Stimulated activated CD4-positive, alpha-beta T cell treated with anti-CD3 and anti-CD28 coated beads, Interleukin-4, amount 100 ng/mL, for 1 hour (primary cell): ENCODE results near the gene BACH1.
"Not testable (repeated sequence)": the region's sequence is repeated elsewhere in the genome, so short reads cannot be mapped to it uniquely, and the experiment has no call there.

ENCODE experiments used
- DNase-seq: peaks from one replicate; pipeline ENCODE4 v3.0.0-alpha.2; 2020

Gene BACH1

DNA sequence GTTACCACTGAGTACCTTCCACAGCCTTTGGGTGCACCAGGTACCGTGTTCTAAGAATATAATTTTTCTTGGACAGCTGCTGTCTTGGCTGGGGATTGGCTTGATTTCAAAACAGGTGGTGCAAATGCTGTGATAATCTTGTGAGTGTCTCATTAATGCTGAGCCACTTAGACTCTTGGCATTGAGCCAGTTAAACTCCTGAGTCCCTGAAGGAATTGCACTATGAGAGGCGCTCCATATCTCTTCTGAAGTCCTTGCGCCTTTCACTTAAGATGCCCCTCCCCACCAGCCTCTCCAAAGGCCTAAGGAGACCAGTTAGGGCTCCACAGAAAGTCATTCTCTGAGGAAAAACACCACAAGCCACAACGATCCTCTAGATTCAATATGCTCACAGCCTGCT is 51.0 kb downstream of the BACH1 start:
- no peak for DNase-seq

DNA sequence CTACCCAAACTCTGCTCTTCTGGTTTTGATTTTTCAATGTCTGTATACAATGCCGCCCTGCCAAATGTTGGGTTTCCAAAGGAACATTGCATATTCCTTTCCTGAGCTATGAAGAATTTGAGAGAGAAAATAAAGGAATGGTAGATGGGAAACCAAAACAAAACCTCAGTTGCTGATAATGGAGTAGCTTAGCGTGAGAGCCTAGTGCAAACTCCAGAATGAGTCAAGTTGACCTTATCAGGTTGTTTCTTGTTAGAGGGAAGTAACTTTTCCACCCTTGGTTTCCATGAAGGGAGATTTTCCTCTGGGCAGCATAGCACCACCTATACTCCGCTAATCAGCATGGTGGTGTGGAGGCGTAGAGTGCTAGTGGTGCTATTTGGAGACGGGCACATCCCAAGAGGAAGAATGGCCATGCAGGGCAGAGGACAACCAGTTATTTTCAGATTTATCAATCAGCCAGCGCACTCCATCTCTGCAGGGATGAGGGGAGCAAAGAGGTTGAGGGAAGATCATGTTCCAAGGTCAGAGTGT is 51.6 kb downstream of the BACH1 start:
- DNase-seq = no peak

- no peak for DNase-seq
Observed at GRCh38 chr21:29351691-29352090, 53.0 kb downstream of the BACH1 start.

- DNase-seq = not testable (repeated sequence)
Observed at GRCh38 chr21:29355043-29355710, 56.5 kb downstream of the BACH1 start.

GRCh38 chr21:29356291-29356690 is 57.6 kb downstream of the BACH1 start:
- not testable (repeated sequence) for DNase-seq

DNA sequence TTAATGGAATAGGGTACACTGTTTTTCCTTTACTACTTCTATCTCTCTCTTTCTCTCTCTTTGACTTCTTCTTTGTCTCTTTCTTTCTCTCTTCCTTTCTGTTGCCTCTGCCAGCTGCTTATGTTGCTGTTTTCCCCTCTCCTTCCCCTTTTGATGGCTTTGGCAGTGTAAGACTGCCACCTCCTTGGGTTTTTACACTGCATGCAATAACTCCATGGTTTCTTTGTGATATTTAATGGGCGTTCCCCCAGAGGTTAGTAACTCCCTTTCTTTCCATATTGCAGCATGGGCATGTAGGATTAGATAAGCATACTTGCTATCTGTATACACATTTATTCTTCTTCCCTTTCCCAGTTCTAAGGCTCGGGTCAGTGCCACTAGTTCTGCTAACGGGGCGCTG is 58.1 kb downstream of the BACH1 start:
- not testable (repeated sequence) for DNase-seq

GRCh38 chr21:29359718-29360117 is 61.0 kb downstream of the BACH1 start:
- DNase-seq = no peak

DNA sequence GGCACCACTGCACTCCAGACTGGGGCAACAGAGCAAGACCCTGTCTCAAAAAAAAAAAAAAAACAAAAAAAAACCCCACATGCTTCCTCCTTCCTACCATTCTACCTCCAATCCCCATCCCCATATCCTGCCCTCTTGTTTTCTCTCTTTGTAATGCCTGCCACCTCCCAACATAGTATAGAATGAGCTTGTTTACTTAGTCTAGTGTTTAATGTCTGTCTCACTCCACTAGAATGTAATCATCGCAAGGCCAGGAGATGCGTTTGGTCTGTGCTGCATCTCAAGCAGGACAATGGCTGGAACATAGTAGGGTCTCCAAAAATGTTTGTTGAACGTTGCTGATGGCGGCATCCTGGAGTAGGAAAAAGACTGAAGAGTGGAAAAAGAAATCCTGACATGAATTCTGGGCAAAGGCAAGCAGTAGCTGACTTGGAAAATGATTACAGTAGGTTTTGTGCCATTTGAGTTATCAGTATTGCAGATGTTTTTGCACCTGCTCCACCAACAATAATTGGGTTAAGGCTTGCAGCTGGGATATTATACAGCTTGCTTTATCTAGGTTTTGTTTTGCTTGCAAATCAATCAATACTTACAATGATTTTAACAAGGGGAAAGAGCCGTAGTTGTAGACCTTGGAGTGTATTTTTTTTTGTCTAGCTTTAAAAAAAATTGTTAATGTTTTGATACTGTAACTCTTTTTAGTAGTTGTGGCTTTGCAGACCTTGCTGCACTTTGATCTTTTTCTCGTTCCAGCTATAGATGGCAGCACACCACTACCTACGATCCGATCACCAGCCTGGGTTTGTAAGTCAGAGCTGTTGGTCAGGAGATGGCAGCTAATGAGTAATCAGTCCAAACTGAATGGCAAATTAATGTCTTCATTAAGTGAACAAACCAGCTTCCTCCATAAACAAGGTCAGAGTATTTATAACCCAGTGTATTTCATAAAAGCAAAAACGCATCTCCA is 62.4 kb downstream of the BACH1 start:
- no peak for DNase-seq

DNA sequence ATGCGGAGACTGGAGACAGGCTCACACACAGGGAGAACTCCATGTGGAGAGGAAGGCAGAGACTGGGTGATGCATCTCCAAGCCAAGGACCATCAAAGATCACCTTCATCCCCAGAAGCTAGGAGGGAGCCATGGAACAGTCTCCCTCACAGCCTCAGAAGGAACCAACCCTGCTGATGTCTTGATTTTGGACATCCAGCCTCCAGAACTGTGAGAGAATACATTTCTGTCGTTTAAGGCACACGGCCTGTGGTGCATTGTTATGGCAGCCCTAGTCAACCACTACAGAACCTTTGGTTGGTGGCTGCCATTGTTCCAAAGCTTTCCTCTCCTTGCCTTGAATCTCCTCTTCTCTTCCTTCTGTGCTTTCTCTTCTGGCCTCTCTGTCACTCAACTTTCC is 64.0 kb downstream of the BACH1 start:
- DNase-seq = no peak

DNA sequence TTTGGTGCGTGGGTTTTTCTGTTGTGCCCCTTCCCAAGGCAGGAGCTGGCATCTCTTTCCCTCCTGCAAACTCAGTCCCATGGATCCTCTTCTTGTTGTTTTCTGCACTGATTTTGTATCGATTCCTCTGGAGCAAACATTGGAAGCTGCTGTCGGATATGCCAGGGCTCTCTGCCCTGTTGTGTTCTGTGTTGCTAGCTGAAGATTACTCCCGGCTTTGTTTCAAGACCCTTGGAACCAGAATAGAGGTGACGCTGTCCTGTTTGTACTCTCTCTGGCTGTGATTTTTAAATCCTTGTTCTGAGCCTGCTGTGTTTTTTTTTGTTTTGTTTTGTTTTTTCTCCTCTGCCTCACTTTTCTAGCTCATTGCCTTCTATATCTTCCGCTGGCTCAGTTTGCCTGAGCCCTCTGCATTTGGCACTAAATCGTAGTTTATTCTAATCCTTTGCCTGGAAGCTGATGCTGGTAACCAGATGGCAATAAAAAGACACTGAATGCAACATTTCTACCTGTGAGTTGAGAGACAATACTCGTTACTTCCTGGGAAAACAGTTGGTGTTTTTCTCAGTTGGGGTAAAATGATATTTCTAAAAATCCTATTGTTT is 67.0 kb downstream of the BACH1 start:
- DNase-seq = no peak

GRCh38 chr21:29366532-29366931 is 67.8 kb downstream of the BACH1 start:
- no peak for DNase-seq

DNA sequence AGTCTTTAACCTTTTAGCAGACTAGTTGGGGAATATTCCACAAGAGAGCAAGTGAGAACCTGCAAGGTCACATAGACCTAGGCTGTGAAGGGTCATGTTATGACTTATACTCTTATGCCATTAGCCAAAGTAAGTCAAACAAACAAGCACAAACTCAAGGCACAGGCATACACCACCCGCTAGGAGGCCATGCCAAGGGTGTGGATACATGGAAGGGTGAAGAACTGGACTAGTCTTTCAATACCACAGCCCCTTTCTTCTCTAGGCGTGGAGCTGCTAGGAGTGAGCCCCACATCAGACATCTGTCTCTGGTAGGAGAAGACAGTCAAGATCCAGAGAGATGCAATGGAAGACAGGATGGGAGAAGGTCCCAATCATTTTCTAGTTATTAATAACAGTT is 68.6 kb downstream of the BACH1 start:
- no peak for DNase-seq

DNA sequence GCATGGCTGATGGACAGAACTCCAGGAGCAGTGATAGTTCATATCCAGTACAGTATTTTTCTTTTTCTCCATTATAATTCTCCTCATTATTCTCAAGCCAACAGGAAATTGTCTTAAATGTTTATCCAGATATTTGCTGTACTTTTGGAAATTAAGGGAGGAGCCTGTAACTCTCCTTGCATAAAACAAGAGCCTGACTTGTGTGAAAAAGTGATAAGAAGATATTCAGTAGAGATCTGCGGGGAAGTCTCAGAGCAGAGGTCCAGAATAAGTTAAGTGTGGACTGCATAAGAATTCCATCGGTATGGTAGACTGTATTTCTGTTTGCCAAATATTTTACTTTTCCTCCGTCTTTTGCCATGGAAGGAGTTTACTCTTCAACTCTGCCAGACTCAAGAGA is 70.2 kb downstream of the BACH1 start:
- DNase-seq = no peak

DNA sequence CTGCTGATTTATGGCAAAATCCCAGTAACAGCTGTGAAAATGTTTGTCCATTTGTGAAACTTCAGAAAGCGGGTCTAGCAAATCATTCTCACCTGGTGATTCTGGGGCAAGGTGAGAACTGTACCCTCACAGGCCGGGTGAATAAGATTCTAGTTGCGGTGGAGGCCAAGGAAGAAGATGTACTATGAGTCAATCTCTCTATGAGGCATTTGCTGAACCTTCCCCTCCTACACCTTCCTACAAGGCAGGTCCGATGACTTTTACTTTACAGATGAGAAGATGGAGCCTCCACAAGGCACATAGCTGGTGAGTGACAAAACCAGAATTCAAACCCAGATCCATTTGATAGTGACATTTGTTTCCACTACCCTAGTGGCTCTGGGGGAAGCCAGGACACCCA is 72.7 kb downstream of the BACH1 start:
- no peak for DNase-seq

DNA sequence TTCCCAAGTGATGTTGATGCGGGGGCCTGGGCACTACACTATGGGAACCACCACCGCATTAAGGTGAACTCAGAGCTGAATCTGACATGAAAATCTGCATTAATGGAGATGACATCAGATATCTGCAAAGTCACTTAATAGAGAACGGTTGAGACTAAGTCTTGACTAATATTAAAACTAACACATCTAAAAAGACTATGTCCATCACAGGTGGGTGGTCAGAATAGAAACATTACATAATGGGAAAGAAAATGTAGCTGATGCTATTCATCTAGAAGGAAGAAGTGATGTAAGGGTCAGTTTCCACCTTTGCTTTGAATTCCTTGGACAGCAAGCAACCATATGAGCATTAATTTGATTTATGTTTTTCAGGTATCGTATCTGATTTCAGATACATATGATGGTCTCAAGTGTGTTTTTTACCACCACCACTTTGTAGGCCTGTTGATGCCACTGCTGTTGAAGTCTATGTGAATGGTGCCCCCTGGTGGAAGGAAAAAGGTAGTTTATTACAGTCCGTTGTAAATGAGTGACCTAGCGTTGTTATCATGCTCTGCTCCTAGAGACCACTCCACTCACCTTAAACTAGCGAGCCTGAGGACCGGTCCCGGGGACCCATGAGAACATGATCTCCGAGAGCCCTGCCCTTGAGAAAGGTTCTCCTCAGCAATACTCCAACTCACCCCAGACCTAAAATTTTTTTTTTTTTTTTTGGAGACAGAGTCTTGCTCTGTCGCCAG is 73.5 kb downstream of the BACH1 start:
- peak; percentile 8 for DNase-seq

- no peak for DNase-seq
Observed at GRCh38 chr21:29374481-29374880, 75.8 kb downstream of the BACH1 start.

GRCh38 chr21:29376556-29376955 is 77.8 kb downstream of the BACH1 start:
- DNase-seq = peak; percentile 51

DNA sequence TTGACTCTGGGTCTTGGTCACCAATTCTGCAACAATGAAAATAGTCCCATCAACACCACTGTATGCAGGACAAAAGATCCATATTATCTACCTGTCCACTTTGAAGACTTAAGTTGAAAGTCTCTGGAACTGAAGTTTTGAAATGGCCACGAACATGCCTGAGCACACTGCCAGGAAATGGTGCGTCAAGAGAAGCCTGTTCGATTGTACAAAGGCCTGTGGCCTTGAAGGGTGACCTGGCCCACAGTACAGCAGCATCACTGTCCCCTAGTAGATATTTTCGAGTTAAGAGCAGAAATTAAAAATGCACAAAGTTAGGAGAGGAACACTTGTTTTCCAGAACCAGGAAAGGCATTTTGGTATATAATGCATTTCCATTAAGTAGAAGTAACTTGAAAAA is 78.5 kb downstream of the BACH1 start:
- DNase-seq = no peak

DNA sequence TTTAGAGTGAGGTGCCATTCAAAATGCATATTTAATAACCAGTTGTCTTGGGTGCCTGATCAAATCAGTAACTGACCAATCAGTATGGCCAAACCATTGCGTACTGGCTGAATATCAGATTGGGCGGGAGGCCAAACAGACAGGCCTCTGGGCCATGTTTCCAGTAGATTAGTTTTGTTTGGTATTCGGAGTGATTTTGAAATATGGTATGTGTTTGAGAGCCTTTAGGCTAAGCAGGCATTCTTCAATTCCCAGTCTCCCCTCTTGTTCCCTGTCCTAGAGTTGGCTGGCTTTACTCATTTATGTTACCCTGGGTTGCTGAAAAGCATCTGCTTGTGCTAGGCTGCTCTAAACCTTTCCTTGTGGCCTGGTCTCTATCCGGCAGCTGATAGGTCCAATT is 80.1 kb downstream of the BACH1 start:
- DNase-seq = no peak

DNA sequence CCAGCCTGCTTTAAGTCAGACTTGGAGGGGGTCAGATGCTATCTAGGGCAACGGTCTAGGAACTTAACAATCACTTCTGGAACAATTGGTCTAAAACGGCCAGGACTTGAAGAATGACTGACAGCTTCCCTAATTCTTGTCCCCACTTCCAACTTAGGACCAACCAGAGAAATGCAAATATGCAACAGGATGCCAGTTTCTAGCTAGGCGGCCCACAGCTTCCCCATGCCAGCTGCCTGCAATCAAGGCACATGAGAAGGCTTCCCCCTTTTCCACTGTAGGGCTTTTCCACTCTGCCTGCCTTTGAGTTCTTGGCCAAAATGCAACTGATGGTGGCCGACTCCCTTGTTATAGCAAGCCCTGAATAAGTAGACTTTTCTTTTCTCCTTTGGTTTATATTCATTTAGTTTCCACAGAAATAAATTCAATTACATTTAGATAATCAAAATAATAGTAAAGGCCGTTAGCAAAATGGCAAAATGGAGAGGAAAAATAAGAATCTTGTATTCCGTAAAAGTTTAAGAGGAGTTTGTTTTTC is 80.9 kb downstream of the BACH1 start:
- no peak for DNase-seq

- no peak for DNase-seq
Observed at GRCh38 chr21:29382030-29382654, 83.4 kb downstream of the BACH1 start.
